Right lobe of liver (tissue), 6 donors: ENCODE results near the gene KIFC1. TPM values are rescaled to one million over a fixed set of nuclear protein-coding genes. Genes with fewer than 3 reads are reported as not detected.

Experiments
- ATAC-seq, 4 donors: fragments of 200-7000 bp; cut with Tn5 transposase; one replicate each; pipeline ENCODE4 v1.9.1; 2020; ENCODE audit warnings: mild to moderate bottlenecking in 4 of 4, moderate library complexity in 4 of 4
- DNase-seq, 3 donors: peaks; one replicate each; pipeline ENCODE4 v3.0.0-alpha.2; 2020
- H3K27ac ChIP-seq, 3 donors: fragments of 200-600 bp; one replicate each; pipeline ENCODE4 v1.8.0; 2022
- H3K27me3 ChIP-seq, 2 donors: fragments of 200-600 bp; one replicate each; pipeline ENCODE4 v1.8.0; 2022
- H3K36me3 ChIP-seq, 4 donors: fragments of 200-600 bp; sonication (generic) in 1 of 4; one replicate each; pipeline versions ENCODE4 v1.5.1 to v1.8.0; 2017 to 2022; ENCODE audit warnings: control low read depth in 1 of 4
- H3K4me1 ChIP-seq, 4 donors: fragments of 200-600 bp; sonication (generic) in 1 of 4; one replicate each; pipeline versions ENCODE4 v1.5.1 to v1.8.0; 2017 to 2022; ENCODE audit warnings: control low read depth in 1 of 4
- H3K4me3 ChIP-seq, 3 donors: fragments of 200-600 bp; one replicate each; pipeline ENCODE4 v1.8.0; 2022
- H3K9me3 ChIP-seq, 4 donors: fragments of 200-600 bp; sonication (generic) in 1 of 4; one replicate each; pipeline versions ENCODE4 v1.5.1 to v1.8.0; 2017 to 2022; ENCODE audit warnings: control low read depth in 1 of 4
- POLR2A ChIP-seq: fragments of 450-650 bp; IDR thresholded peaks from one replicate; pipeline ENCODE4 v1.6.1; 2017; ENCODE audit warnings: antibody characterized with exemption, mild to moderate bottlenecking
- WGBS: methylation state at CpG from one replicate; pipeline ENCODE4 v1.1.6; 2018; ENCODE audit warnings: low coverage, low lambda C conversion rate; ENCODE audit not compliant: insufficient coverage; ENCODE audit errors: missing lambda C conversion rate; 5-methylcytosine and 5-hydroxymethylcytosine counted together
- intact Hi-C, 2 donors: fragments of 100-400 bp; cut with DNase I; formaldehyde crosslinking; loops; one replicate each; pipeline versions ENCODE4 v1.11.2 to v1.14.1; 2022
- total RNA-seq, 6 experiments: library from RNA; depleted of rRNA in 2 of 6; stranded (reverse); fragments of >200 nt in 2 of 6; fragmentation: NEBNext Ultra II Directional in 3 of 6; extraction: Animal tissue kit (Norgen Biotek cat#: 25700) in 3 of 6; gene quantifications; one replicate each; pipeline versions ENCODE4 v1.1.0 to v1.2.4, GENCODE V29; 2016 to 2023
- TF ChIP-seq, protein P1 (sequence below), 4 donors: fragments of 200-600 bp in 3 of 4; fragments of 450-650 bp in 1 of 4; IDR thresholded peaks; one replicate each; pipeline versions ENCODE4 v1.5.1 to v1.8.0; 2016 to 2022; ENCODE audit warnings: antibody characterized with exemption in 4 of 4, mild to moderate bottlenecking in 2 of 4
- donor health status: DM: no; HTN: yes; CAD: no.
- donor health status: DM: no; HTN: no; CAD: no.
- donor health status: DM: no; HTN: no; CAD: no.
- donor health status: DM: no; HTN: yes; CAD: no.
- donor health status: DM: no; HTN: yes; CAD: no.

Gene KIFC1
- total RNA-seq, 6 experiments from 2014 or later, result 0.29 to 4.4 (median 1.3) TPM; not detected in 1

DNA sequence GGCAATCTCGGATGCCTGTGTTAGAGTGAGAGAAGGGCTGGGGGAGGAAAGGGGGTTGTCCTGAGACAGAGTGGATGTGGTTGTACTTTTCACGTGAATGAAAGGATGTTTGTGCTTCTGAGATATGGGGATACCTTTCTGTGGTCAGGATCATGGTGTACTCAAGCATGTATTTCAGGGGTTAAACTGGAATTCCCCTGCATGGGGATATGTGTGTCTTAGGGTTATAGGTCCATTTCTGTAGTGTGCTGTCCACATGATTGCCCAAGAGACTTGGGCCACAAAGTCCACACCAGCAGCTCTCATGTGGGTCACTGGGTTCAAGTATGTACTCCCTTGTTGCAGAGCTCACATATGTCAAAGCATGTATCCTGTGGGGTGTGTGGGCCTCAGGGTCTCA is 38.7 kb downstream of the KIFC1 start:
- ATAC-seq (peak; percentile 6 to 47 (median 25)), DNase-seq (no peak)
- WGBS, result 13% methylated on average over 2 of the region's 2 CpGs
- Histone ChIP-seq H3K4me1 (peaks cover 0 to 24% (median 0%) of the 10 kb centered on the region in 4 donors), H3K27ac (no peak overlapping the region), H3K27me3 (no peaks in the 10 kb centered on the region), H3K36me3 (no peaks in the 10 kb centered on the region), H3K9me3 (no peaks in the 10 kb centered on the region), H3K4me3 (no peak overlapping the region)
- intact Hi-C loops, result no loop called here
- TF ChIP-seq, protein P1, sequence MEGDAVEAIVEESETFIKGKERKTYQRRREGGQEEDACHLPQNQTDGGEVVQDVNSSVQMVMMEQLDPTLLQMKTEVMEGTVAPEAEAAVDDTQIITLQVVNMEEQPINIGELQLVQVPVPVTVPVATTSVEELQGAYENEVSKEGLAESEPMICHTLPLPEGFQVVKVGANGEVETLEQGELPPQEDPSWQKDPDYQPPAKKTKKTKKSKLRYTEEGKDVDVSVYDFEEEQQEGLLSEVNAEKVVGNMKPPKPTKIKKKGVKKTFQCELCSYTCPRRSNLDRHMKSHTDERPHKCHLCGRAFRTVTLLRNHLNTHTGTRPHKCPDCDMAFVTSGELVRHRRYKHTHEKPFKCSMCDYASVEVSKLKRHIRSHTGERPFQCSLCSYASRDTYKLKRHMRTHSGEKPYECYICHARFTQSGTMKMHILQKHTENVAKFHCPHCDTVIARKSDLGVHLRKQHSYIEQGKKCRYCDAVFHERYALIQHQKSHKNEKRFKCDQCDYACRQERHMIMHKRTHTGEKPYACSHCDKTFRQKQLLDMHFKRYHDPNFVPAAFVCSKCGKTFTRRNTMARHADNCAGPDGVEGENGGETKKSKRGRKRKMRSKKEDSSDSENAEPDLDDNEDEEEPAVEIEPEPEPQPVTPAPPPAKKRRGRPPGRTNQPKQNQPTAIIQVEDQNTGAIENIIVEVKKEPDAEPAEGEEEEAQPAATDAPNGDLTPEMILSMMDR (IDR thresholded peaks at IDR 0.05), result no peak
- no peak for TF ChIP-seq POLR2A

DNA sequence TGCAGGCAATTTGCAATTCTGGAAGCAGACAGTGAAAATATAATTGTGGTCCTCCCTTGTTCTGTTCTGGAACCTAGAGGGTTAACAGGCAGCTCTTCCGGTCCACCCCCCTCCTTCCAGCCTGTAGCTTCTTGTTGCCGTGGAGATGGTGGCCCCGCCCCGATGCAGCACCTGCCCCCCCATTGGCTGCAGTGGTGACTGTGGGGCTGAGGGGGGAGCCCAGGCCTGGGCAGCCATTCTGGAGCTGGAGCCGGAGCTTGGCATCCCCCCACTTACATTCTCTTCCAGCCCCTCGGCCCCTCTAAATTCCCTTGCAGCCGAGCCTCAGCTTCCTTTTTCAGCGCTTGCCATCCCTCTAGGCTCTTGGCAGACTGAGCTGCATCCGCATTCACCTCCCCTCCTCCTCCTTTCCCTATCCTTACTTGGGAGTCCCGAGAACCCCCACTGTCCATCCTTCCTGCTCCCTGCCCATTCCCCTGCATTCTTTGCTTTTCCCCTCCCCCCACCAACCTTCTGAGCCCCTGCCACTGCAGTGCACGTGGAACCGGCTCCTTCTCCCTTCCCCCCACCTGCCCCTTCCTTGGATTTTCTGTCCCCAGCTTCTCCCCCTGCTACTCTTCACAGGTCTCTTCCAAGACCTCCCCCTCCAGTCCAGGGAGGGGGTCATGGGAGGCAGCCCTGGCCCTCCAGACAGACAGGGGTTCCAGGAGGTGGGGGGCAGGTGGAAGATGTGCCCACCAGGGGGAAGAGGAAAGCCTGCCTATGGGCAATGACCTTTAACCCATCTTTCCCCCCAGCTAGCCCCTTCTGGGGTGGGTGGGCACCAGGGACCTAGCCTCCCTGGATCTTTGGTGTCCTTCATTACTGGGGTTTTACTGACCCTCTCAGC is 39.6 kb downstream of the KIFC1 start:
- no peak overlapping the region for H3K27ac ChIP-seq
- H3K4me3 ChIP-seq, result no peak overlapping the region
- H3K27me3 ChIP-seq, result no peaks in the 10 kb centered on the region
- peak in 3 of 4 donors; percentile 9 to 30 (median 28) for ATAC-seq
- no peak for DNase-seq
- no peaks in the 10 kb centered on the region for H3K36me3 ChIP-seq
- WGBS, result 45% methylated on average over 12 of the region's 12 CpGs
- H3K4me1 ChIP-seq, result peaks cover 0 to 24% (median 0%) of the 10 kb centered on the region in 4 donors
- H3K9me3 ChIP-seq, result no peaks in the 10 kb centered on the region
- intact Hi-C loops, result no loop called here
- TF ChIP-seq, protein P1 (IDR thresholded peaks at IDR 0.05), result no peak
- TF ChIP-seq POLR2A, result no peak

DNA sequence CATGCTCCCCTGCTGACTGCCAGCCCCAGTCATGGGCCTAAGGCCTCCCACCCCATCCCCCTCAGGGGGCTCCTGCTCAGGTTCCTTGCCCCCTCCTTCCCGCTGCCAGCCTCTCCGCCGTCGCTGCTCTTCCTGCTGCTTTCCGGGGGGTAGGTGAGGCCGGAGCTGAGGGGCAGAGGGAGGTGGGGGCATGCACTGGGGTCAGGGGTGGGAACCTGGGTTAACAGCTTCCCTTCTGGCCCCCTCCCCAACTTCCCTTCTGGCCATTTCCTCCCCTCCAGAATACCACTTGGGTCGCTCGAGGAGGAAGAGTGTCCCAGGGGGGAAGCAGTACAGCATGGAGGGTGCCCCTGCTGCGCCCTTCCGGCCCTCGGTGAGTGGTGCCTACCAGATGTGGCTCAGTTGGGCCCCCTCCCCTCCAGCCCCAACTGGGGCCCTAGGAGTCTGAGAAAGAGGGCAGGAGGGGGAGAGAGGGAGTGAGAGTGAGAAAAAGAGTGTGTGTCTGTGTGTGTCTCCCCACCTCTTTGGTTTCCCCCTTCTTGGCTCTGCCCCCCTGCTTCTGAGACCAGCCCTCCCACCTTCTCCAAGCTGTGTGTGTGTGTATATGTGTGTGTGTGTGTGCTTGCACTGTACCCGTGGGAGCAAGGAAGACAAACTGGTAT is 40.4 kb downstream of the KIFC1 start:
- H3K4me3 ChIP-seq, result no peak overlapping the region
- H3K4me1 ChIP-seq, result peaks cover 0 to 23% (median 0%) of the 10 kb centered on the region in 4 donors
- no peak for DNase-seq
- H3K27ac ChIP-seq, result no peak overlapping the region
- intact Hi-C loops, result no loop called here
- TF ChIP-seq, protein P1 (IDR thresholded peaks at IDR 0.05), result no peak
- no peak for TF ChIP-seq POLR2A
- H3K36me3 ChIP-seq, result no peaks in the 10 kb centered on the region
- no peak for ATAC-seq
- 40% methylated on average over 5 of the region's 12 CpGs for WGBS
- H3K9me3 ChIP-seq, result no peaks in the 10 kb centered on the region
- no peaks in the 10 kb centered on the region for H3K27me3 ChIP-seq

DNA sequence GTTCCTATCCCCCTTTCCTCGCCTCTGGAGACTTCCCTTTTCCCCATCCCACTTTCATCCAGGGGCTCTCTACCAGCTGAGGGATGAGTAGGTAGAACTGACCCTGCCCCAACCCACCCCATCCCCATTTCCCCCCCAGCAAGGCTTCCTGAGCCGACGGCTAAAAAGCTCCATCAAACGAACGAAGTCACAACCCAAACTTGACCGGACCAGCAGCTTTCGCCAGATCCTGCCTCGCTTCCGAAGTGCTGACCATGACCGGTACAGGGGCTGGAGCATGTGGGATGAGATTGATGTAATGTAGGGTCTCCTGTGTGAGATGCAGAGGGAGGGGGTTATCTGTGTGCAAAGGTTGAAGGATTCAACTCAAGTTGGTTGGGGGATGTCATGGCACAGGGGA is 40.9 kb downstream of the KIFC1 start:
- Histone ChIP-seq H3K27ac (no peak overlapping the region), H3K4me1 (peaks cover 0 to 18% (median 0%) of the 10 kb centered on the region in 4 donors), H3K9me3 (no peaks in the 10 kb centered on the region), H3K36me3 (no peaks in the 10 kb centered on the region), H3K4me3 (no peak overlapping the region), H3K27me3 (no peaks in the 10 kb centered on the region)
- ATAC-seq (no peak), DNase-seq (no peak)
- 77% methylated on average over 10 of the region's 10 CpGs for WGBS
- intact Hi-C loops, result no loop called here
- no peak for TF ChIP-seq POLR2A
- TF ChIP-seq, protein P1 (IDR thresholded peaks at IDR 0.05), result no peak
